ENCODE measurements around the gene AIM2. TPM values are rescaled to one million over a fixed set of nuclear protein-coding genes. Genes with fewer than 3 reads are reported as not detected.

Gene AIM2
- total RNA-seq, 4 donors from 2014 or later, result not detected

- Histone ChIP-seq H3K27ac (no peak overlapping the region), H3K27me3 (no peaks in the 10 kb centered on the region), H3K36me3 (no peaks in the 10 kb centered on the region), H3K9me3 (no peaks in the 10 kb centered on the region), H3K4me1 (no peaks in the 10 kb centered on the region), H3K4me3 (no peak overlapping the region)
- no peak for TF ChIP-seq CTCF (IDR thresholded peaks at IDR 0.05 in 4 of 5, conservative IDR thresholded peaks at IDR 0.05 in 1 of 5)
- TF ChIP-seq POLR2A (IDR thresholded peaks at IDR 0.05), result no peak
- DNase-seq, result no peak
- in situ Hi-C loops (cut with MboI; ENCODE audit: low sequenced_read_pairs in 4 of 4), result no loop called here
- no peak for ATAC-seq
- intact Hi-C loops (cut with DNase I; ENCODE audit: low total_unique reads), result no loop called here
These were observed 15.6 kb upstream of the AIM2 start for GRCh38 chr1:159092036-159092760.

GRCh38 chr1:159091607-159092031, 15.1 kb upstream of the AIM2 start:
- H3K4me1 ChIP-seq, result no peaks in the 10 kb centered on the region
- H3K4me3 ChIP-seq, result no peak overlapping the region
- DNase-seq (no peak), ATAC-seq (no peak)
- TF ChIP-seq POLR2A (IDR thresholded peaks at IDR 0.05) (no peak), CTCF (IDR thresholded peaks at IDR 0.05 in 4 of 5, conservative IDR thresholded peaks at IDR 0.05 in 1 of 5) (no peak)
- in situ Hi-C loops (cut with MboI; ENCODE audit: low sequenced_read_pairs in 4 of 4) (no loop called here), intact Hi-C loops (cut with DNase I; ENCODE audit: low total_unique reads) (no loop called here)
- no peaks in the 10 kb centered on the region for H3K27me3 ChIP-seq
- no peak overlapping the region for H3K27ac ChIP-seq
- H3K9me3 ChIP-seq, result no peaks in the 10 kb centered on the region
- no peaks in the 10 kb centered on the region for H3K36me3 ChIP-seq

GRCh38 chr1:159091180-159091560, 14.6 kb upstream of the AIM2 start:
- H3K36me3 ChIP-seq, result no peaks in the 10 kb centered on the region
- no peak for ATAC-seq

GRCh38 chr1:159090286-159091179, 14.0 kb upstream of the AIM2 start:
- no peak for TF ChIP-seq POLR2A (IDR thresholded peaks at IDR 0.05)
- no peak for TF ChIP-seq CTCF (IDR thresholded peaks at IDR 0.05 in 4 of 5, conservative IDR thresholded peaks at IDR 0.05 in 1 of 5)
- no peak overlapping the region for H3K27ac ChIP-seq
- H3K4me1 ChIP-seq, result no peaks in the 10 kb centered on the region
- intact Hi-C loops (cut with DNase I; ENCODE audit: low total_unique reads) (no loop called here), in situ Hi-C loops (cut with MboI; ENCODE audit: low sequenced_read_pairs in 4 of 4) (no loop called here)
- no peak for DNase-seq
- ATAC-seq, result no peak
- H3K9me3 ChIP-seq, result no peaks in the 10 kb centered on the region
- H3K4me3 ChIP-seq, result no peak overlapping the region
- H3K27me3 ChIP-seq, result no peaks in the 10 kb centered on the region
- no peaks in the 10 kb centered on the region for H3K36me3 ChIP-seq

More at GRCh38 chr1:159091180-159091560, 14.6 kb upstream of the AIM2 start:
- TF ChIP-seq POLR2A (IDR thresholded peaks at IDR 0.05), result no peak
- TF ChIP-seq CTCF (IDR thresholded peaks at IDR 0.05 in 4 of 5, conservative IDR thresholded peaks at IDR 0.05 in 1 of 5), result no peak
- DNase-seq, result no peak
- H3K27ac ChIP-seq, result no peak overlapping the region
- H3K27me3 ChIP-seq, result no peaks in the 10 kb centered on the region
- in situ Hi-C loops (cut with MboI; ENCODE audit: low sequenced_read_pairs in 4 of 4), result no loop called here
- no peaks in the 10 kb centered on the region for H3K4me1 ChIP-seq
- no peaks in the 10 kb centered on the region for H3K9me3 ChIP-seq
- H3K4me3 ChIP-seq, result no peak overlapping the region
- intact Hi-C loops (cut with DNase I; ENCODE audit: low total_unique reads), result no loop called here

All from gastrocnemius medialis (tissue), 4 donors.